ENCODE measurements around the gene HRAS. TPM values are rescaled to one million over a fixed set of nuclear protein-coding genes. Genes with fewer than 3 reads are reported as not detected.

Gene HRAS
- total and polyA plus RNA-seq, 2 of the 8 experiments (the other 6 are each of a cell fraction or from before 2014, with no cell fraction given), result 44.3 to 54.7 TPM

- Histone ChIP-seq H2BK120ac (replicated peaks; ENCODE audit: low read depth, low read length) (no peak overlapping the region), H3K4me1 (replicated peaks in 1 of 4; ENCODE audit: control insufficient read depth in 3 of 4, insufficient read depth in 4 of 4, low read length in 3 of 4) (peaks cover 6 to 26% (median 16%) of the 10 kb centered on the region in 4 experiments), H4K20me1 (replicated peaks in 1 of 2; ENCODE audit: control insufficient read depth in 1 of 2, insufficient read depth in 2 of 2, low read length in 2 of 2) (peaks cover 13 to 21% of the 10 kb centered on the region in 2 experiments), H3K4me3 (ENCODE audit: extremely low read depth in 1 of 4, insufficient read depth in 2 of 4, low read depth in 3 of 4, low read length in 4 of 4) (no peak overlapping the region), H3K36me3 (ENCODE audit: control insufficient read depth in 2 of 4, insufficient read depth in 4 of 4, low read length in 3 of 4) (no peaks in the 10 kb centered on the region), H2BK12ac (ENCODE audit: low read depth, low read length) (no peak overlapping the region), H3K27ac (ENCODE audit: low read depth, low read length) (no peak overlapping the region), H2BK5ac (ENCODE audit: low read depth, low read length) (no peak overlapping the region), H2BK15ac (ENCODE audit: low read length) (peak overlapping the region; percentile 89), H3K23ac (ENCODE audit: insufficient read length) (no peak overlapping the region), H3K23me2 (ENCODE audit: low read depth, low read length) (peaks cover 15% of the 10 kb centered on the region), H4K5ac (ENCODE audit: insufficient read length, low read depth, low read length) (no peak overlapping the region), H3K9me3 (ENCODE audit: insufficient read depth in 2 of 2, low read depth in 1 of 2, low read length in 1 of 2) (no peaks in the 10 kb centered on the region), H2AFZ (ENCODE audit: low read length) (no peak overlapping the region), H3K9ac (replicated peaks in 1 of 4; ENCODE audit: extremely low read depth in 1 of 4, low read depth in 3 of 4, low read length in 3 of 4) (no peak overlapping the region), H3K4me2 (ENCODE audit: insufficient read depth in 1 of 2, low read depth in 2 of 2, low read length in 2 of 2) (no peak overlapping the region), H4K8ac (ENCODE audit: extremely low read depth, insufficient read depth, low read length) (no peak overlapping the region), H3K27me3 (replicated peaks in 1 of 4; ENCODE audit: control insufficient read depth in 3 of 4, extremely low read depth in 1 of 4, insufficient read depth in 3 of 4, low read length in 3 of 4) (peaks cover 8 to 17% (median 14%) of the 10 kb centered on the region in 4 experiments), H3K18ac (ENCODE audit: extremely low read depth, low read length) (no peak overlapping the region), H2AK5ac (ENCODE audit: low read depth, low read length) (peak overlapping the region; percentile 4; the same call in 1 of the 2 replicates), H3K79me1 (ENCODE audit: low read depth, low read length) (peaks cover 7% of the 10 kb centered on the region), H3K56ac (replicated peaks; ENCODE audit: insufficient read length, low read depth, low read length) (no peak overlapping the region), H3K14ac (ENCODE audit: insufficient read length) (no peak overlapping the region), H4K91ac (replicated peaks; ENCODE audit: insufficient read length, low read length) (peak overlapping the region; percentile 84), H3K79me2 (ENCODE audit: control insufficient read depth in 1 of 2, insufficient read depth in 2 of 2, low read length in 2 of 2) (peaks cover 15 to 16% of the 10 kb centered on the region in 2 experiments), H3K4ac (replicated peaks; ENCODE audit: insufficient read length, low read depth, low read length) (peak overlapping the region; percentile 91), H2BK20ac (ENCODE audit: low read length) (peak overlapping the region; percentile 80; the same call in 1 of the 2 replicates)
- ChIA-PET POLR2A (ENCODE audit: partially characterized antibody) (interaction anchor here (0.8 kb wide), 1 partner anchor 11 kb away, joined by 3 read pairs; no protein-coding TSS in a partner anchor), CTCF (ENCODE audit: partially characterized antibody) (interaction anchor here (1.0 to 1.9 kb wide), 3 partner anchors 9 to 120 kb away, joined by 3 to 6 read pairs (median 3); no protein-coding TSS in a partner anchor)
- TF ChIP-seq GABPA (IDR thresholded peaks at IDR 0.05; ENCODE audit: borderline replicate concordance, insufficient read depth, low read length) (no peak), RXRA (IDR thresholded peaks at IDR 0.05; ENCODE audit: insufficient read depth, low read depth, low read length) (no peak)
- TF ChIP-seq, protein P1, sequence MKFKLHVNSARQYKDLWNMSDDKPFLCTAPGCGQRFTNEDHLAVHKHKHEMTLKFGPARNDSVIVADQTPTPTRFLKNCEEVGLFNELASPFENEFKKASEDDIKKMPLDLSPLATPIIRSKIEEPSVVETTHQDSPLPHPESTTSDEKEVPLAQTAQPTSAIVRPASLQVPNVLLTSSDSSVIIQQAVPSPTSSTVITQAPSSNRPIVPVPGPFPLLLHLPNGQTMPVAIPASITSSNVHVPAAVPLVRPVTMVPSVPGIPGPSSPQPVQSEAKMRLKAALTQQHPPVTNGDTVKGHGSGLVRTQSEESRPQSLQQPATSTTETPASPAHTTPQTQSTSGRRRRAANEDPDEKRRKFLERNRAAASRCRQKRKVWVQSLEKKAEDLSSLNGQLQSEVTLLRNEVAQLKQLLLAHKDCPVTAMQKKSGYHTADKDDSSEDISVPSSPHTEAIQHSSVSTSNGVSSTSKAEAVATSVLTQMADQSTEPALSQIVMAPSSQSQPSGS (IDR thresholded peaks at IDR 0.05; ENCODE audit: low read length), result no peak
- no peak for FAIRE-seq
- WGBS, 2 experiments (ENCODE audit: extremely low coverage in 1 of 2, insufficient coverage in 1 of 2, insufficient read length in 1 of 2, insufficient replicate concordance in 2 of 2, low coverage in 1 of 2, low lambda C conversion rate in 2 of 2, missing lambda C conversion rate in 1 of 2), result 93% methylated on average over 16 of the region's 16 CpGs; no CpG with 5 or more reads in 1 of the 2 experiments
- no peak for DNase-seq (ENCODE audit: low read depth in 1 of 2, low spot score in 2 of 2)
These were observed 37.9 kb upstream of the HRAS start for GRCh38 chr11:573146-573759.

Data from H1 (cell line).